IMR-90 (cell line): ENCODE measurements around the gene SOCS3. TPM values are rescaled to one million over a fixed set of nuclear protein-coding genes. Genes with fewer than 3 reads are reported as not detected.

Source experiments
- ATAC-seq: fragments of 200-7000 bp; cut with Tn5 transposase; 2 replicates; pipeline ENCODE4 v1.9.1; 2020; ENCODE audit warnings: low read depth, mild to moderate bottlenecking, moderate library complexity
- BruUV-seq: library from RNA; stranded (reverse); fragments of 400-500 nt; replicated peaks from 2 replicates; lab custom pipeline; 2021; lab: Mats Ljungman, UMichigan
- CTCF ChIA-PET: fragments of 300-600 bp; formaldehyde crosslinking; extraction: SDS; loops from one replicate; lab custom pipeline; 2021; ENCODE audit warnings: antibody characterized with exemption; lab: Yijun Ruan, JAX
- POLR2A ChIA-PET: fragments of 300-600 bp; sonication (Branson Sonifier 250); formaldehyde crosslinking; loops from one replicate; lab custom pipeline; 2022; ENCODE audit warnings: antibody characterized with exemption; ENCODE audit not compliant: unreplicated experiment; lab: Charles Lee
- DNase-seq: peaks from one replicate; pipeline ENCODE4 v3.0.0; 2013
- H2AFZ ChIP-seq: replicated peaks from 2 replicates; pipeline ENCODE3; 2013; ENCODE audit warnings: low read length, mild to moderate bottlenecking; ENCODE audit not compliant: poor library complexity
- H2AK5ac ChIP-seq: 2 replicates; pipeline ENCODE4 v1.6.1; 2013; ENCODE audit warnings: low read depth, low read length, inconsistent platforms
- H2AK9ac ChIP-seq: replicated peaks from 2 replicates; pipeline ENCODE3; 2013; ENCODE audit warnings: mild to moderate bottlenecking, low read depth, low read length, moderate library complexity; ENCODE audit not compliant: poor library complexity
- H2BK120ac ChIP-seq: 2 replicates; pipeline ENCODE4 v1.6.1; 2013; ENCODE audit warnings: low read depth, low read length, inconsistent platforms
- H2BK15ac ChIP-seq: 3 replicates; pipeline ENCODE4 v1.6.1; 2013; ENCODE audit warnings: low read depth, low read length, inconsistent platforms
- H2BK20ac ChIP-seq: 2 replicates; pipeline ENCODE4 v1.6.1; 2013; ENCODE audit warnings: low read depth, mild to moderate bottlenecking, inconsistent platforms, low read length, moderate library complexity
- H2BK5ac ChIP-seq: 2 replicates; pipeline ENCODE4 v1.6.1; 2013; ENCODE audit warnings: mild to moderate bottlenecking, low read depth, low read length, inconsistent platforms; ENCODE audit not compliant: poor library complexity, severe bottlenecking
- H3K14ac ChIP-seq: replicated peaks from 2 replicates; pipeline ENCODE4 v1.6.1; 2013; ENCODE audit warnings: low read depth, low read length, inconsistent platforms
- H3K18ac ChIP-seq: 2 replicates; pipeline ENCODE4 v1.6.1; 2013; ENCODE audit warnings: low read depth, low read length, control low read depth
- H3K23ac ChIP-seq: 2 replicates; pipeline ENCODE4 v1.6.1; 2013; ENCODE audit warnings: low read depth, low read length, inconsistent platforms
- H3K27ac ChIP-seq: 2 replicates; pipeline ENCODE4 v1.5.1; 2013; ENCODE audit warnings: mild to moderate bottlenecking, control low read depth, low read length; ENCODE audit not compliant: insufficient read depth
- H3K27me3 ChIP-seq: 2 replicates; pipeline ENCODE4 v1.6.1; 2013; ENCODE audit warnings: low read length; ENCODE audit not compliant: control insufficient read depth, insufficient read depth
- H3K36me3 ChIP-seq: 2 replicates; pipeline ENCODE4 v1.6.1; 2013; ENCODE audit warnings: low read length, mixed read lengths; ENCODE audit not compliant: control insufficient read depth, insufficient read depth
- H3K4ac ChIP-seq: 2 replicates; pipeline ENCODE4 v1.6.1; 2013; ENCODE audit warnings: low read depth, low read length, inconsistent platforms
- H3K4me1 ChIP-seq: 2 replicates; pipeline ENCODE4 v1.6.1; 2013; ENCODE audit warnings: low read length, mixed read lengths; ENCODE audit not compliant: control insufficient read depth, insufficient read depth
- H3K4me2 ChIP-seq: 2 replicates; pipeline ENCODE4 v1.6.1; 2013; ENCODE audit warnings: low read depth, mild to moderate bottlenecking, control low read depth, low read length, moderate library complexity
- H3K4me3 ChIP-seq: 2 replicates; pipeline ENCODE4 v1.5.1; 2013; ENCODE audit warnings: low read depth, mild to moderate bottlenecking, control low read depth, low read length, moderate library complexity; ENCODE audit not compliant: insufficient read depth
- H3K56ac ChIP-seq: 2 replicates; pipeline ENCODE4 v1.6.1; 2013; ENCODE audit warnings: low read length, inconsistent platforms; ENCODE audit not compliant: insufficient read depth; ENCODE audit errors: extremely low read depth
- H3K79me1 ChIP-seq, 2 experiments: 2 replicates each; pipeline ENCODE4 v1.6.1; 2013; ENCODE audit warnings: low read length in 2 of 2, inconsistent platforms in 1 of 2, low read depth in 1 of 2
- H3K9ac ChIP-seq: 2 replicates; pipeline ENCODE4 v1.6.1; 2013; ENCODE audit warnings: low read depth, low read length, control low read depth
- H3K9me1 ChIP-seq: 2 replicates; pipeline ENCODE4 v1.6.1; 2013; ENCODE audit warnings: low read length, inconsistent platforms; ENCODE audit not compliant: insufficient read depth
- H3K9me3 ChIP-seq: 2 replicates; pipeline ENCODE4 v1.6.1; 2013; ENCODE audit warnings: low read length; ENCODE audit not compliant: control insufficient read depth, insufficient read depth
- H4K20me1 ChIP-seq: 2 replicates; pipeline ENCODE4 v1.6.1; 2013; ENCODE audit warnings: low read length, inconsistent platforms; ENCODE audit not compliant: insufficient read depth
- H4K5ac ChIP-seq: 2 replicates; pipeline ENCODE4 v1.6.1; 2013; ENCODE audit warnings: mild to moderate bottlenecking, low read depth, low read length, control low read depth
- H4K8ac ChIP-seq, 2 experiments: 2 replicates each; pipeline ENCODE4 v1.6.1; 2013; ENCODE audit warnings: low read depth in 2 of 2, low read length in 2 of 2, control low read depth in 1 of 2, inconsistent platforms in 1 of 2
- H4K91ac ChIP-seq: 2 replicates; pipeline ENCODE4 v1.6.1; 2013; ENCODE audit warnings: low read depth, low read length, inconsistent platforms; ENCODE audit not compliant: insufficient read depth
- BHLHE40 ChIP-seq: fragments of 150-350 bp; IDR thresholded peaks from 2 replicates; pipeline ENCODE4 v1.6.1; 2016; ENCODE audit warnings: mild to moderate bottlenecking, low read depth, low read length
- POLR2A ChIP-seq: IDR thresholded peaks from 2 replicates; pipeline ENCODE4 v1.6.1; 2012; ENCODE audit warnings: mild to moderate bottlenecking, low read depth, low read length
- WGBS, 2 experiments: methylation state at CpG; one replicate each; pipeline versions ENCODE4 v1.1.5 to v1.1.7; 2013; ENCODE audit warnings: missing lambda C conversion rate in 2 of 2; ENCODE audit not compliant: insufficient read length in 1 of 2; ENCODE audit errors: extremely low coverage in 2 of 2; 5-methylcytosine and 5-hydroxymethylcytosine counted together
- dilution Hi-C: fragments of 300-500 bp; cut with HindIII; formaldehyde crosslinking; loops from one replicate; pipeline ENCODE4 v1.14.3; 2018; ENCODE audit warnings: low sequenced_read_pairs; ENCODE audit not compliant: unreplicated experiment
- in situ Hi-C: fragments of 300-500 bp; cut with MboI; formaldehyde crosslinking; loops from 3 replicates; pipeline ENCODE4 v1.14.3; 2019; ENCODE audit warnings: low sequenced_read_pairs, inconsistent platforms, mixed read lengths
- intact Hi-C: fragments of 100-400 bp; cut with micrococcal nuclease; formaldehyde crosslinking; loops from 2 replicates; pipeline ENCODE4 v1.10.0; 2022
- polyA plus RNA-seq, 3 experiments: library from polyadenylated mRNA; depleted of rRNA; stranded (reverse); fragments of >200 nt; gene quantifications; 2 replicates each; pipeline ENCODE4 v1.2.3, GENCODE V29; 2012; ENCODE audit warnings: low replicate concordance in 1 of 3
- total RNA-seq: library from RNA; depleted of rRNA; stranded (reverse); fragments of >200 nt; gene quantifications from 2 replicates; pipeline ENCODE4 v1.2.3, GENCODE V29; 2012

Gene SOCS3
- total and polyA plus RNA-seq, 2 of the 4 experiments (the other 2 are of a cell fraction): 19.2 to 19.9 TPM

GRCh38 chr17:78387977-78388941, 28.4 kb upstream of the SOCS3 start:
- peak overlapping the region; percentile 33 for H3K56ac ChIP-seq
- H3K27ac ChIP-seq: peak overlapping the region; percentile 92
- H2BK15ac ChIP-seq: peak overlapping the region; percentile 90
- peaks cover 39% of the 10 kb centered on the region for H4K20me1 ChIP-seq
- peaks cover 50% of the 10 kb centered on the region for H3K4me1 ChIP-seq
- TF ChIP-seq BHLHE40 (no peak), POLR2A (peak; percentile 50; the same call in 1 of the 2 replicates)
- 46% methylated on average over 4 of the region's 10 CpGs; no CpG with 5 or more reads in 1 of the 2 experiments for WGBS, 2 experiments
- H3K4ac ChIP-seq: peak overlapping the region; percentile 92
- CTCF ChIA-PET: interaction anchor here (1.5 kb wide), 1 partner anchor 10 kb away, joined by 3 read pairs; no protein-coding TSS in a partner anchor
- H3K14ac ChIP-seq: peak overlapping the region; percentile 77
- H2BK120ac ChIP-seq: peak overlapping the region; percentile 92
- POLR2A ChIA-PET: no interaction called here
- peak overlapping the region; percentile 96 for H2AK5ac ChIP-seq
- BruUV-seq: no TSS peak
- peaks cover 47% of the 10 kb centered on the region for H3K9me1 ChIP-seq
- peaks cover 16 to 82% of the 10 kb centered on the region in 2 experiments for H3K79me1 ChIP-seq
- peak; percentile 89 for DNase-seq
- peak; percentile 12 for ATAC-seq
- H3K23ac ChIP-seq: peak overlapping the region; percentile 85
- no peak overlapping the region for H2AFZ ChIP-seq
- no peaks in the 10 kb centered on the region for H3K27me3 ChIP-seq
- peak overlapping the region; percentile 89 for H2BK5ac ChIP-seq
- no peak overlapping the region for H3K4me3 ChIP-seq
- H3K9me3 ChIP-seq: no peaks in the 10 kb centered on the region
- H3K4me2 ChIP-seq: peak overlapping the region; percentile 48
- H2AK9ac ChIP-seq: no peak overlapping the region
- intact Hi-C loops: no loop called here
- peak overlapping the region; percentile 83 for H4K91ac ChIP-seq
- peak overlapping the region; percentile 23 to 63 for H4K8ac ChIP-seq
- peak overlapping the region; percentile 34; the same call in 1 of the 2 replicates for H3K9ac ChIP-seq
- peak overlapping the region; percentile 85 for H4K5ac ChIP-seq
- in situ Hi-C loops: no loop called here
- dilution Hi-C loops: no loop called here
- peak overlapping the region; percentile 94 for H2BK20ac ChIP-seq
- peak overlapping the region; percentile 80 for H3K18ac ChIP-seq
- peaks cover 3% of the 10 kb centered on the region; the same call in 1 of the 2 replicates for H3K36me3 ChIP-seq
